Peyer's patch (tissue), 4 donors: ENCODE measurements around the gene CCL24. TPM values are rescaled to one million over a fixed set of nuclear protein-coding genes. Genes with fewer than 3 reads are reported as not detected.
"Not testable (repeated sequence)": the region's sequence is repeated elsewhere in the genome, so short reads cannot be mapped to it uniquely, and the experiment has no call there.

ENCODE experiments used
- DNase-seq, 3 donors: peaks; one replicate each; pipeline ENCODE4 v3.0.0-alpha.2; 2017 to 2019
- H3K27ac ChIP-seq, 4 donors: fragments of 200-600 bp; sonication (generic); one replicate each; pipeline ENCODE4 v1.5.1; 2016 to 2019
- H3K27me3 ChIP-seq, 2 donors: fragments of 200-600 bp; sonication (generic); one replicate each; pipeline ENCODE4 v1.5.1; 2019
- H3K36me3 ChIP-seq, 3 donors: fragments of 200-600 bp; sonication (generic); one replicate each; pipeline ENCODE4 v1.5.1; 2016 to 2019
- H3K4me1 ChIP-seq, 4 donors: fragments of 200-600 bp; sonication (generic); one replicate each; pipeline ENCODE4 v1.5.1; 2016 to 2019
- H3K4me3 ChIP-seq, 4 donors: fragments of 200-600 bp; sonication (generic); 1 replicate in 3 of 4; 2 replicates in 1 of 4; pipeline ENCODE4 v1.5.1; 2016 to 2019; ENCODE audit warnings: mild to moderate bottlenecking in 1 of 4
- H3K9me3 ChIP-seq, 4 donors: fragments of 200-600 bp; sonication (generic); one replicate each; pipeline ENCODE4 v1.5.1; 2016 to 2019; ENCODE audit warnings: mild to moderate bottlenecking in 1 of 4
- POLR2A ChIP-seq, 2 donors: fragments of 450-650 bp; IDR thresholded peaks; one replicate each; pipeline ENCODE4 v1.5.1; 2017; ENCODE audit warnings: antibody characterized with exemption in 2 of 2, mild to moderate bottlenecking in 2 of 2, moderate library complexity in 2 of 2
- total RNA-seq, 4 donors: library from RNA; depleted of rRNA; stranded (reverse); fragments of >200 nt; gene quantifications; one replicate each; pipeline ENCODE4 v1.1.0, GENCODE V29; 2016
- TF ChIP-seq, protein P1 (sequence below), 6 experiments: fragments of 450-650 bp in 4 of 6; fragments of 200-600 bp in 2 of 6; sonication (generic) in 1 of 6; IDR thresholded peaks; one replicate each; pipeline ENCODE4 v1.5.1; 2017 to 2019; ENCODE audit warnings: antibody characterized with exemption in 6 of 6, mild to moderate bottlenecking in 3 of 6, moderate library complexity in 1 of 6

The CCL24 gene
- total RNA-seq, 4 donors from 2014 or later: 13.1 to 48.7 (median 26.3) TPM

DNA sequence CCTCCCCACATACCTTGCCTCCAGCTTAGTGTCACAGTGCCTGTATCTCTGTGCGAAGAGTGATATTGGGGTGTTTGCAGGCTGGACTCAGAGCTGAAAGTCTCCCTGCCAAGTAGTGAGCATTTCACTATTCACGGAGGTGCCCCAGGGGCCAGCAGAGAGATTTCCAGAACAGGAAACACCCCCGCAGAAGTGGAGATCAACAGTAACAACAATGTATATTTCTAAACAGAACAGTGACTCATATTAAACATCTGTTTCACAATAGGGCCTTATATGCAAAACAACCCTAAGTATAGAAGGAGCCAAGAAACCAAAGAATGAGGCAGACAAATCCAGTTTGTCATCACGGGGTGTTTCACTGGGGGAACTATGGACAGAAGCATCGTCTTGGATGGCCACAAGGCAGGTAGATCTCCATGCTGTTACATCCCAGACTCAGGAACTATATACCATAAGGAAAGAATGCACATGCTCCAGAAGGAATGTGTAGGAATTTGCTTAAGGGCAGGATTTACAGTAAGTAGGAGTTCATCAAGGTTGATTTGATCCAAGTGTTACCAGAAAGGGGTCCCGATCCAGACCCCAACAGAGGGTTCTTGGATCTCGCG, 29.3 kb upstream of the CCL24 start:
- Histone ChIP-seq H3K27me3 (no peaks in the 10 kb centered on the region), H3K4me3 (no peak overlapping the region), H3K9me3 (no peaks in the 10 kb centered on the region), H3K4me1 (no peaks in the 10 kb centered on the region), H3K27ac (peak overlapping the region in 2 of 4 donors; percentile 53 to 68), H3K36me3 (no peaks in the 10 kb centered on the region)
- peak in 1 of 2 donors; percentile 10 for TF ChIP-seq POLR2A (IDR thresholded peaks at IDR 0.05)
- TF ChIP-seq, protein P1, sequence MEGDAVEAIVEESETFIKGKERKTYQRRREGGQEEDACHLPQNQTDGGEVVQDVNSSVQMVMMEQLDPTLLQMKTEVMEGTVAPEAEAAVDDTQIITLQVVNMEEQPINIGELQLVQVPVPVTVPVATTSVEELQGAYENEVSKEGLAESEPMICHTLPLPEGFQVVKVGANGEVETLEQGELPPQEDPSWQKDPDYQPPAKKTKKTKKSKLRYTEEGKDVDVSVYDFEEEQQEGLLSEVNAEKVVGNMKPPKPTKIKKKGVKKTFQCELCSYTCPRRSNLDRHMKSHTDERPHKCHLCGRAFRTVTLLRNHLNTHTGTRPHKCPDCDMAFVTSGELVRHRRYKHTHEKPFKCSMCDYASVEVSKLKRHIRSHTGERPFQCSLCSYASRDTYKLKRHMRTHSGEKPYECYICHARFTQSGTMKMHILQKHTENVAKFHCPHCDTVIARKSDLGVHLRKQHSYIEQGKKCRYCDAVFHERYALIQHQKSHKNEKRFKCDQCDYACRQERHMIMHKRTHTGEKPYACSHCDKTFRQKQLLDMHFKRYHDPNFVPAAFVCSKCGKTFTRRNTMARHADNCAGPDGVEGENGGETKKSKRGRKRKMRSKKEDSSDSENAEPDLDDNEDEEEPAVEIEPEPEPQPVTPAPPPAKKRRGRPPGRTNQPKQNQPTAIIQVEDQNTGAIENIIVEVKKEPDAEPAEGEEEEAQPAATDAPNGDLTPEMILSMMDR (IDR thresholded peaks at IDR 0.05): no peak
- no peak for DNase-seq

DNA sequence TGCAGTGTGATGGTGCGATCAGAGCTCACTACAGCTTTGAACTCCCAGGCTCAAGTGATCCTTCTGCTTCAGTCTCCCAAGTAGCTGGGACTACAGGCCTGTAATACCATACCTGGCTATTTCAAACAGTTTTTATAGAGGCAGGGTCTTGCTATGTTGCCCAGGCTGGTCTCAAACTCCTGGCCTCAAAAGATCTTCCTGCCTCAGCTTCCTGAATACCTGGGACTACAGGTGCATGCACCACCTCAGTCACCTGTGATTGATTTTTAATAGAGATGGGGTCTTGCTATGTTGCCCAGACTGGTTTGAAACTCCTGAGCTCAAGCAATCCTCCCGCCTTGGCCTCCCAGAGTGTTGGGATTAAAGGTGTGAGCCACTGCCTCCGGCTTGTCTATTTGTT, 26.4 kb upstream of the CCL24 start:
- TF ChIP-seq, protein P1 (IDR thresholded peaks at IDR 0.05): no peak
- TF ChIP-seq POLR2A (IDR thresholded peaks at IDR 0.05): no peak
- no peaks in the 10 kb centered on the region for H3K4me1 ChIP-seq
- no peaks in the 10 kb centered on the region for H3K36me3 ChIP-seq
- H3K27me3 ChIP-seq: no peaks in the 10 kb centered on the region
- no peak overlapping the region for H3K4me3 ChIP-seq
- no peak for DNase-seq
- no peak overlapping the region for H3K27ac ChIP-seq
- no peaks in the 10 kb centered on the region for H3K9me3 ChIP-seq

DNA sequence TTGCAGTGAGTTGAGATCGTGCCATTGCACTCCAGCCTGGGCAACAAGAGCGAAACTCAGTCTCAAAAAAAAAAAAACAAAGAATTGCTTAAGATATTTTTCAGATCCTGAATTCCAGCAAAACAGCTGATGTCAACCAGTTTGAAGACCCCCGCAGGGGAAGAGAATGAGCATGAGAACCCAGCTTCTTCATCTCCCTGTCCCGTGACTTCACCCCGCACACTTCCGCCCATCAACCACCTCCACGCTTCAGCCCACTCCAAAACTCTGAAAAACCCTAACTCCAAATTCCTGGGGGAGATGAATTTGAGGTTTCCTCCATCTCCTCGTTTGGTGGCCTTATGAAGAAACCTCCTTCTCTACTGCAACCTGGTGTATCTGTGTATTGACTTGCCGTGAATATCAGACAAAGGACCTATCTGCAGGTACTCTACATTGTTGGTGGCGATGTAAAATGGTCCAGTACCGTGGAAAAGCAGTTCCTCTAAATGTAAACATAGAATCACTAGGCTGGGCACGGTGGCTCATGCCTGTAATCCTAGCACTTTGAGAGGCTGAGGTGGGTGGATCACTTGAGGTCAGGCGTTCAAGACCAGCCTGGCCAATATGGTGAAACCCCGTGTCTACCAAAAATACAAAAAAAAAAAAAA, 24.8 kb upstream of the CCL24 start:
- H3K9me3 ChIP-seq, H3K27me3 ChIP-seq, H3K36me3 ChIP-seq, H3K4me3 ChIP-seq, DNase-seq, H3K4me1 ChIP-seq, H3K27ac ChIP-seq: not testable (repeated sequence)

DNA sequence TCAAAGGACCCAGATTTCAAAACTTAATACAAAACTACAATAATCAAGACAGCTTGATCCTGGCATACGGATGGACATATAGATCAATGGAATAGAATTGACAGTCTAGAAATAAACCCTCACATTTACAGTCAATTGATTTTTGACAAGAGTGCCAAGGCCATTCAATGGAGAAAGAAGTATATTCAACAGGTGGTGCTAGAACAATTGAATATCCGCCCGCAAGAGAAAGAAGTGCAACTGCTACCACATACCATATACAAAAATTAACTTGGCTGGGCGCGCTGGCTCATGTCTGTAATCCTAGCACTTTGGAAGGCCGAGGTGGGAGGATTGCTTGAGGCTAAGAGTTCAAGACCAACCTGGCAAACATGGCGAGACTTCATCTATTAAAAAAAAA, 23.2 kb upstream of the CCL24 start:
- no peak for DNase-seq
- Histone ChIP-seq H3K9me3 (no peaks in the 10 kb centered on the region), H3K4me3 (no peak overlapping the region), H3K27me3 (no peaks in the 10 kb centered on the region), H3K4me1 (no peaks in the 10 kb centered on the region), H3K27ac (no peak overlapping the region), H3K36me3 (no peaks in the 10 kb centered on the region)
- TF ChIP-seq, protein P1 (IDR thresholded peaks at IDR 0.05): no peak
- TF ChIP-seq POLR2A (IDR thresholded peaks at IDR 0.05): no peak

DNA sequence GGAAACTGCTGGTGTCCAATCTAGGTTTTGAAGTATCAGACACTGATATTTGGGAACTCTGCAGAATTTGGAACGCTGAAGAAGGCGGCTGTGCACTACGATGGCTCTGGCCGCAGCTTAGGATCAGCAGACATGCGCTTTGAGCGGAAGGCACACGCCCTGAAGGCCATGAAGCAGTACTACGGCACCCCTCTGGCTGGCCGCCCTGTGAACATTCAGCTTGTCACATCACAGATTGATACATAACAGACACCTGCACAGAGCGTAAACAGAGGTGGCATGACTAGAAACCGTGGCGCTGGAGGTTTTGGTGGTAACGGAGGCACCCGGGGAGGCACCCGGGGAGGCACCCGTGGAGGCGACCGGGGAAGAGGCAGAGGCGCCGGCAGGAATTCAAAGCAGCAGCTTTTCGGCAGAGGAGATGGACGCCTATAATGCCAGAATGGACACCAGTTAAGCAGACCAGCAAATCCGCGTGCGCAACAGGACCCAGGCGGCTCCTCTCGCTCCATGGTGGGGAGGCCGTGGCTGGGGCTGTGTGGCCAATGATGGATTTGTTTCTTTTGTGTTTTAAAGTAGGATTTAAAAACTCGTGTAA, 22.2 kb upstream of the CCL24 start:
- no peaks in the 10 kb centered on the region for H3K4me1 ChIP-seq
- H3K27me3 ChIP-seq: no peaks in the 10 kb centered on the region
- no peaks in the 10 kb centered on the region for H3K36me3 ChIP-seq
- no peak overlapping the region for H3K27ac ChIP-seq
- no peak for TF ChIP-seq POLR2A (IDR thresholded peaks at IDR 0.05)
- TF ChIP-seq, protein P1 (IDR thresholded peaks at IDR 0.05): no peak
- no peak overlapping the region for H3K4me3 ChIP-seq
- no peak for DNase-seq
- no peaks in the 10 kb centered on the region for H3K9me3 ChIP-seq

DNA sequence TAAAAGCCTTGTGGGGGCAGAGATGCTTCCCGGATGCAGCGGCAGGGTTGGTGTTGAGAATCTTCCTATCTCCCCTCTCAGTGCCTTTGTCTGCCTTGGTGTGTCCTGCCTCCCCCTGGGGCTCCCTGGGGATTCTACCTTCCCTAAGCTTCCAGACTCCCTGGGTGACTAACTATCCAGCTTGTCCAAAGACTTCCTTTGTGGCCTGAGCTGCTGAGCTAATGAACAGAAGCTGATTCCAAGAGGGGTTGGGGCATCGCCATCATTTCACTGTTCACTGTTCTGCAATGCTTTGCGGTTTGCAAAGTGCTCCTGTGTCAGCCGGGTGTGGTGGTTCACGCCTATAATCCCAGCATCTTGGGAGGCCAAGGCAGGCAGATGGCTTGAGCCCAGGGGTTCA, 20.1 kb upstream of the CCL24 start:
- not testable (repeated sequence) for H3K4me1 ChIP-seq, H3K27ac ChIP-seq, H3K36me3 ChIP-seq, H3K27me3 ChIP-seq, DNase-seq, H3K4me3 ChIP-seq, H3K9me3 ChIP-seq
